GM19099 (cell line): Measurements from ENCODE around the gene MEGF10.

Experiments used
- POLR2A ChIP-seq: IDR thresholded peaks from 3 replicates; pipeline ENCODE4 v1.6.1; 2011; ENCODE audit warnings: low read depth; ENCODE audit not compliant: insufficient read length; ENCODE audit errors: extremely low read depth

The MEGF10 gene

DNA sequence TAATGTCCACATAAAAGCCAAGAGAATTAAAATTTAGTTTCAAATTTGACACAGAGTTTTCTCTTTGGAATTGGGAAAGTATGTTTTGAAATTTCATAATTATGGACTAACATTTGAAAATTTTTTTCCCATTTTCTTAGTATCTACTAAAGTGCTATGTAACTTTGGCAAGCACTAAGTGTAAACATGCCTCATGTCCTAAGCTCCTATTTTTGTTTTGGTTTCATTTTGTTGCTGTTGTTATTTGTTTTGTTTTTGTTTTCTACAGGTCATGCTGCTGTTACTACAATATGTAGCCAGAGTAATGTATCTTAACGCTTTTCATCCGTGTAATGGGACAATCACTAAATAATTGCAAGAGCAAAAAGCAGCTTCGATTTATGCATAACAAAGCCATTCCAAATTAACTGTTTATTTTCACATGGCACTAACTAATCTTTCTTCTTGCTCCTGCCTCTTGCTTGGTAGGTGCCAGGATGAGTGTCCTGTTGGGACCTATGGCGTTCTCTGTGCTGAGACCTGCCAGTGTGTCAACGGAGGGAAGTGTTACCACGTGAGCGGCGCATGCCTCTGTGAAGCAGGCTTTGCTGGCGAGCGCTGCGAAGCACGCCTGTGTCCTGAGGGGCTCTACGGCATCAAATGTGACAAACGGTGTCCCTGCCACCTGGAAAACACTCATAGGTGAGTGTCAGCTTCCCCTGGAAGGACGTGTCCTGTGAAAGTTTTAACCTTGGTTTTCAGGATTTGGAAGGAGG lies 119.5 kb downstream of the MEGF10 start:
- no peak for TF ChIP-seq POLR2A

DNA sequence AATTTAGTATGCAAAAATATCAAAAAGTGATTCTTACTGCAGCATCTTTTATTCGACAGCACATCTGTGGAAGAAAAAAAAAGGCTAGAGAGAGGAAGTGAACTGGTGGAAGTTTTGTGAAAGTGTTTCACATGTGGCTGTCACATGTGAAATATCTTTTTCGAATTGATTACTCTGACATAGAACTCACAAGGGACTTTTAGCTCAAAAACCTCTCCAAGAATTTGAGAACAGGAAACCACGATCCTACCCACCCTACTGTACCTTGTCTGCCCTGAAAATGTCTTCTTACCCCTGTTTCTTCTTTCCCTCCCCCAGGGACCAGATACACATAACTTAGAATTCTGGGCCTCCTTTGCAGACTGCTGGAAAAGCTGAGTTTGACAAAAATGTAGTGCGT lies 120.4 kb downstream of the MEGF10 start:
- TF ChIP-seq POLR2A: no peak

DNA sequence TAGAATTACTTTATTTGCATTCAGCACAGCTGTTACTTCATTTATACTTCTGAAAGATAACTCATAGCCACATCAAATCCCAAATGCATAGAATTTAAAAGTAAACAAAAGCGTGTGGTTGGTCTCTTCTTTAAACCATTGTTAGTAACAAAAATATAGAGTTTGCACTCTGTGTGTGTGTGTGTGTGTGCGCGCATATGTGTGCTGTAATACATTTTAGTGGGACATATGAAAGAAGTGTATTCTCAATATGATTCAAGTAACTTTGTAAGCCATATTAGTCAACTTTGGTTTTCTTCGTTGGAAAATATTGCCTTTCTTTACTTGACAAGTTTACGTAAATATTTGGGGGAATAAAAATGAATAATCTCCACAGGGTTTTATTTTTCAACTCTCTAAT lies 120.8 kb downstream of the MEGF10 start:
- TF ChIP-seq POLR2A: no peak

DNA sequence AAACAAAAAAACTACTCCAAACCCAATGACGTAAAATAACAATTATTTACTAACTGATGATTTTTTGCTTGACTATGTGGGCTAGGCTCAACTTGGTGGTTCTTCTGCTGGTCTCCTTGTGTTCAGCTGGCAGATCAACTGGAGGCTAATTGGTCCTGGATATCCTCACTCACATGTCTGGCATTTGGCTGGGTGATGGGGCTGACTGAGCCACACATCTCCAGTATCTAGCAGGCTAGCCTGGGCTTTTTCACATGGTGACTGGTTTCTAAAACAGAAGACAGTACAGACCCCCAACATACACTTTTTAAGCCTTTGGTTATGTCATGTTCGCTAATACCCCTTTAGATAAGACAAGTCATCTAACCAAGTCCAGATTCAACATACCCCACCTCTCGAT lies 122.1 kb downstream of the MEGF10 start:
- TF ChIP-seq POLR2A: no peak

DNA sequence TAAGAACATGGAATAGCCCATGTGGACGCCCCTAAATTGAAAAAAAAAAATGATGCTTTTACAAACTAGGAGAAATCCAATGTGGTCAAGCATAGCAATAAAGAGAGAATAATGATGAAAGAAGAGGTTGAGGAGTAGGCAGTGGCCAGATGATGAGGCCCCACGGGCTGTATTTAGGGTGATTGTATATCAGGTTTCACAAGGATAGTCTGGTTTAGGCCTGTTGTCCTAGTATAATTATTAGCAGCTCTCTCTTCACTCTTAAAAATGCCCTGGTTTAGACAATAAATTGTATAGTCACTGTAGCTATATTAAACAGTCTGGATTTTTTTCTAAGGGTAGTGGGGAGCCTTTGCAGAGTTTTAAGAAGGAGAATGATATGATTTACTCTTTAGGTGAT lies 124.4 kb downstream of the MEGF10 start:
- TF ChIP-seq POLR2A: no peak

DNA sequence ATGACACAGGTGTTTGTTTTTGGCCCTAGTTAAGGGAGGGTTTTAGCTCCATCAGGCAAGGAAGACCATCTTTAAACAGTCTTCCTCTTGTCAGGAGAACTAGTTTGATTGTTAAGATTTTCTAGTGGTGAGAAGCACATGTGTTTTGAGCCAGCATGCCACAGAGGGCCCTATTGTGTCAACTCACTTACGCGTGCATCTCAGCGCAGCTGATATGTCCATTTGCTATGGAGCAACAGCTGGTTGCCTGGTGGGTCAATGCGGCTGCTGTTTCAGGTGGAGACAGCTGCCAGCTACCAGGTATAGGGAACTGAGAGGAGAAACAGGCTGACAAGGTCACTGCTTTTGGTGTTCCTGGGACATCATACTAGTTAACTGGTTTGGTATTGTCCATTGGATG lies 126.3 kb downstream of the MEGF10 start:
- no peak for TF ChIP-seq POLR2A

DNA sequence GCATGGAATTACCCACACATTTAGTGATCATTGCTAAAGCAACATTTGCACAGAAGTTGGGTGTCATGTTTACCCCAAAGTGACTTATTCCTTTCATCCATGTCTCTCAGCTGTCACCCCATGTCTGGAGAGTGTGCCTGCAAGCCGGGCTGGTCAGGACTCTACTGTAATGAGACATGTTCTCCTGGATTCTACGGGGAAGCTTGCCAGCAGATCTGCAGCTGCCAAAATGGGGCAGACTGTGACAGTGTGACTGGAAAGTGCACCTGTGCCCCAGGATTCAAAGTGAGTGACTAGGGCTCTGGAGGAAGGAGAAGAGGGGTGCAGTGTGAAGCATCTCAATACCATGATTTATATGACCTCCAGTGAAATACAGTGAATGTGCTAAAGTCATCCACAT lies 126.9 kb downstream of the MEGF10 start:
- TF ChIP-seq POLR2A: no peak

DNA sequence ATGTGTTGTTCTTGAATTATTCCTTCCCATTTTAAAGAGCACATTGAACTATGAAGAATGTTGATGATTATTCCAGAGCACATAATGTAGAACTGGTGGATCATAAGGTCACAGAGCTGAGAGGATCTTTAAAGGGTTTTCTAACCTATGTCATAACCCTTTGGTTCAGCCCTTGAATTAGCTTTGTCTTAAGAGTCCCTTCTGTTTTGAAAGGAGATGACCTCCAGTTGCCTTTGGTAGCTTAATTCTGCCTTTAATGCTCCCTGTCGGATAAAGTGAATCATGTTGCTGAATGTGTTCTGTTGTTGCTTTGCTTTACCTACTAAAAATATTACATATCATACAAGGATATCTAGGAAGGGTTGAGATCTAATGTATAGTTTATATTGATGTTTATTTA lies 127.8 kb downstream of the MEGF10 start:
- no peak for TF ChIP-seq POLR2A

DNA sequence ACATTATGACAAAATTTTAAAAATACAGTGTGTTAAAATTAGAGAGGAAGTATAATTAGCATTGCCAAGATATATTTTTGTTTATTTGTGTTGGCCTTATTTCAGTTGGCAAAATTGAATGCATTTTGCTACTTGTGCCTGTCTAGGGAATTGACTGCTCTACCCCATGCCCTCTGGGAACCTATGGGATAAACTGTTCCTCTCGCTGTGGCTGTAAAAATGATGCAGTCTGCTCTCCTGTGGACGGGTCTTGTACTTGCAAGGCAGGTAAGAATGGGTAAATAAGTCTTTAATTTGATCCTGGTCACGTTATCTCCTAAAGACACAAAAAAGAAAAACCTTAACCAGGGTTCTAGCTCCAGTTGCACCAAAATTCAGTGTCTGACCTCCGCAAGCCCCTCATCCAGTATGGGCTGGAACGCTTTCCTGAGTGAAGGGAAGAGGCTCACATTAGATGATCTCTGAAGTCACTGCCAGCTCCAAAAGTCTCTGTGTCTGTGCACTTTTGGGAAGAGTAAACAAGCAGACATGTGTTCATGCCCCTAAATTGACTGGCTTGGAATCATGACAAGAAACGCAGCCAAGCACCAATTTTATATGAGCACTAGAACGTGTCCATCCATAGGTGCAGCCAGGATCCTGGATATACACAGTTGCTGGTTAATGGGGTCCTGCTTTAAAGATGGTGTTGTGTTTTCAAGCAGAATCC lies 128.5 kb downstream of the MEGF10 start:
- no peak for TF ChIP-seq POLR2A

DNA sequence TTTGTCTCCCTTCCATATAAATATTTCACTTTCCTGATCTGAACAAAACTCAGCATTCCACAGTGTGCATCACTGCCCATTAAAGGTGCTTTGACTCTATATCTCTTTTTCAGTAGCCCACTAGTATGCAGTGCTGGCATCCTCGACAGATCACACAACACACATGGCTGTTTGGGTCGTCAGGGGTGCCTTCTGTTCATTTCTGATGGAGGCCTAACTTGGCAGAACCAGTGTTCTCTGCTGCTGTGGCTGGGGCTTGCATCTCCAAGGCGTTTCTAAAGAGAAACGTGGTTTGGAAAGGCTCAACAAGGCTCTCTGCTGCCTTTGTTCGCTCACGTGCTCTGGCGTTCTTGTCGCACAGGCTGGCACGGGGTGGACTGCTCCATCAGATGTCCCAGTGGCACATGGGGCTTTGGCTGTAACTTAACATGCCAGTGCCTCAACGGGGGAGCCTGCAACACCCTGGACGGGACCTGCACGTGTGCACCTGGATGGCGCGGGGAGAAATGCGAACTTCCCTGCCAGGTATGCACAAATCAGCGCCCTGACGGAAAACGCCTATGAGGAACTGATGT lies 129.2 kb downstream of the MEGF10 start:
- no peak for TF ChIP-seq POLR2A

DNA sequence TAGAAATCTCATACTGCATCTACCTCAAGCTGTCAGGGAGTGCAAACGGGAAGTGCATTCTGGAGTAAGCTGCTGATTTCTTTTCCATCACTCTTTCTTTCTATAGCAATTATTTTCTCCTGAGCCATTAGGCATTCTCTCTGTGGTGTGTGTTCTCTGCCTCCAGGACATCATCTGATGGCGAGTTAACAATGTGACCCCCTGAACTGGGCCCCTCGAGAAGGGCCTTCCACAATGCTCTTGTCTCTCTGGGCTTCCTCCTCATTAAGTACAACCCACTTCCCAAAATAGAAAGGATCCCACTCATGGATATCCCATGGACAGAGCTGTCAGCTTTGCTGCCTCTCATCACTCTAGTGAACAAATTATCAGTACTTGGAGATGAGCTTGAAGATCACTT lies 130.2 kb downstream of the MEGF10 start:
- TF ChIP-seq POLR2A: no peak

DNA sequence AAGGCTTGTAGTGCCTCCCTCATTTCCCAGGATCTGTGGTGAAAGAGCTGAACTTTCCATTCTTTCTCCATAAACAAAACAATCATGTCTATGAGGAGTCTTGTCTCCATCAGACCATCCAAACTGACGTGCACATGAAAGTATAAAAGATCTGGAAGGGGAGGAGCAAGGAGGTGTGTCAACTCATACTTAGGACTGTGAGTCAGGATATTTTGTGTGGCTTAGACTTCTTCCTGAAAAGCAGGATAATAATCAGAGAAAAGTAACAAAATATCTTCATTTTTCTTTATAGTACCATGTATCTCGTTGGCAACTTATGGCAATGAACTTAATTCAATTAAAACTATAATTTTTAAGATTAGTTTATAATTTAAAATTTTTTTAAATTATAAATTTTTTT lies 130.9 kb downstream of the MEGF10 start:
- TF ChIP-seq POLR2A: no peak

DNA sequence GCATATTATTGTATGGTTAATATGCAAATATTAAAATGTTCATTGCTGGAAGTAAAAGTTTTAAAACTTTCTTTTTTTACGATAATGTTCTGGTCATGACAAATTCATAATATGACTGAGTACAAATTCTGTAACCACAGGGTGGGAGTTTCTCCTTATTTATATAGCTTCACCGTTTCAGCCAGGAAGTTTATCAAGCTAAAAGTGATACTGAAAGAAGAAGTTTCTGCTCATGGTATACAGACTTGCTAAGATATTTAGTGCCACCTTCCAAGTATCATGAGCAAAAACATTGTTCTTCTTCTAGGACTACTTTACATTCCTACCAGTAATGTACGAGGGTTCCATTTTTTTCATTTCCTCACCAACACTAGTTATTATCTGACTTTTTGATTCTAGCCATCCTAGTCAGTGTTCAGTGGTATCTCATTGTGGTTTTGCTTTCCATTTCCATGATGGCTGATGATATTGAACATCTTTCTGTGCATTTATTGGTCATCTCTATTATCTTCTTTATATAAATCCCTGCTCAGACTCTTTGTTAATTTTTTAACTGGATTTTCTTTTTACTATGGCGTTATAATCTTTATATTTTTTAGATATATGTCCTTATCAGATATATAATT lies 132.7 kb downstream of the MEGF10 start:
- TF ChIP-seq POLR2A: no peak

DNA sequence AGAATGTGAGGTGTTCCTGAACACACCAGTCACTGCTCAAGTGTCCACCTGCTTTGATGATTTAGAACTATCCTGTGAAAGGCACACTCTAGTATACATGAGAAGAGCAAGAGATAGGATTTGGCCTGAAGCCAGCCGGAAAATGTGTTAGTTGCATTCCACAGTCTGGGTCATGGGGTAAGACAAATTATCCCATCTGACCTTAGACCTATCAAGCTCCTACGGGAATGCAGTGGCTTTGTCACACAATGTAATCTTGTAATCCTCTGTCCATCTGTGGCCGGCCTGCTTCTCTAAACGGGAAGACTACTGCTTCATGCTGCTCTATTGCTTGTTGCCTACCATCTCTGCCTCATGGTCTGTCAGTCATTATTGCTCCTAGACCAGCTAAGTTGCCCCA lies 134.4 kb downstream of the MEGF10 start:
- no peak for TF ChIP-seq POLR2A

DNA sequence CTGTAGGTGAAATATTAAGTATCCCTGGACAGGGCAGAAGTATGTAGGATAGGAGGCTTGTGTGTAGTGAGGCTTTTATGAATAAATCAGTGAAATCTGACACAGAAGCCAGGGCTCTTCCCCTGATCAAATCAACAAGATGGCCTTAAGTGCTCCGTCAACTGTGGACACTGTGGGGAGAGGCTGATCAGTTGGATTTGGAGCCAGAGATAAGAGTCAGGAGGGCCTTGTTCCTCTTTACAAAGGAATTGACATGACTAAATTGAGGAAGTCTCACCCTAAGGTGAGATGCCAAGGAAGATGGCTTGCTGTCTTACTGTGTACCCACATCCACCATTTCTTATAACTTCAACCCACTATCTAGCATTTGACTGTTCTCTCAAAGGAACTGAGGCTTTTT lies 135.3 kb downstream of the MEGF10 start:
- no peak for TF ChIP-seq POLR2A

DNA sequence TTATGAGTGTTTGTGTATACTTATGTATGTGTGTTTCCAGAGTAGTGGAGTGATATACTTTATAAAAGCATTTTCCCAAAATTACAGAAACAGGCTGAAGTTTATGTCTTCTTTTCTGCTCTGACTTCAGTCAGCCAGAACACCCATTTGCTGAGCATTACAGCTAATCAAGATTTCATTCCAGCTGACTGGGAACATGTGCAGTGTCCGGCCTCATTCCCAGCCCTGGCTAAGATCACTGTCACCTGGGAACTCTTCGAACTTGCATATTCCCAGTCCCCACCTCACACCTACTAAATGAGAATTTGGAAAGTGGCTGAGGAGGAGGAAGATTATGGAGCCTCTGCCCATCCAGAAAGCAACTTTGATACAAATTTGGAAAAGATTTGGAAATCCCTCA lies 136.1 kb downstream of the MEGF10 start:
- TF ChIP-seq POLR2A: no peak
